Tibial artery (tissue), 4 donors: ENCODE data around the gene EXOC6.

Experiments used
- DNase-seq, 2 donors: peaks; one replicate each; pipeline ENCODE4 v3.0.0-alpha.2; 2019
- H3K27ac ChIP-seq, 2 donors: fragments of 200-600 bp; sonication (generic) in 1 of 2; 1 replicate in 1 of 2; 2 replicates in 1 of 2; pipeline ENCODE4 v1.5.1; 2018 to 2019; ENCODE audit warnings: mild to moderate bottlenecking in 1 of 2
- H3K27me3 ChIP-seq, 2 donors: fragments of 200-600 bp; sonication (generic) in 1 of 2; one replicate each; pipeline versions ENCODE4 v1.5.1 to v1.6.0; 2016 to 2019
- H3K36me3 ChIP-seq, 3 donors: fragments of 200-600 bp; sonication (generic) in 2 of 3; one replicate each; pipeline ENCODE4 v1.5.1; 2016 to 2019; ENCODE audit warnings: mild to moderate bottlenecking in 2 of 3
- H3K4me1 ChIP-seq, 4 donors: fragments of 200-600 bp; sonication (generic) in 2 of 4; 1 replicate in 3 of 4; 2 replicates in 1 of 4; pipeline ENCODE4 v1.5.1; 2016 to 2019
- H3K4me3 ChIP-seq, 2 donors: fragments of 200-600 bp; sonication (generic) in 1 of 2; 1 replicate in 1 of 2; 2 replicates in 1 of 2; pipeline ENCODE4 v1.5.1; 2018 to 2019; ENCODE audit warnings: mild to moderate bottlenecking in 2 of 2
- H3K9me3 ChIP-seq, 3 donors: fragments of 200-600 bp; sonication (generic) in 1 of 3; one replicate each; pipeline ENCODE4 v1.5.1; 2016 to 2019
- CTCF ChIP-seq, 2 experiments: fragments of 200-600 bp in 1 of 2; fragments of 450-650 bp in 1 of 2; IDR thresholded peaks; one replicate each; pipeline ENCODE4 v1.5.1; 2017 to 2019; ENCODE audit warnings: antibody characterized with exemption in 2 of 2, mild to moderate bottlenecking in 1 of 2, moderate library complexity in 1 of 2
- intact Hi-C: fragments of 100-400 bp; cut with DNase I; formaldehyde crosslinking; loops from one replicate; pipeline ENCODE4 v1.15.0; 2023; ENCODE audit warnings: low total_unique reads

Gene EXOC6

GRCh38 chr10:92809840-92810239 is 38.5 kb upstream of the EXOC6 start:
- intact Hi-C loops, result no loop called here
- Histone ChIP-seq H3K27ac (no peak overlapping the region), H3K4me1 (no peaks in the 10 kb centered on the region), H3K36me3 (no peaks in the 10 kb centered on the region), H3K27me3 (peaks cover 0 to 3% of the 10 kb centered on the region in 2 donors), H3K4me3 (no peak overlapping the region), H3K9me3 (no peaks in the 10 kb centered on the region)
- DNase-seq, result no peak
- no peak for TF ChIP-seq CTCF (IDR thresholded peaks at IDR 0.05)

- peaks cover 0 to 3% of the 10 kb centered on the region in 2 donors for H3K27me3 ChIP-seq
- no peak for TF ChIP-seq CTCF (IDR thresholded peaks at IDR 0.05)
- no peak for DNase-seq
- H3K4me3 ChIP-seq, result no peak overlapping the region
- intact Hi-C loops, result no loop called here
- no peaks in the 10 kb centered on the region for H3K4me1 ChIP-seq
- H3K9me3 ChIP-seq, result no peaks in the 10 kb centered on the region
- no peaks in the 10 kb centered on the region for H3K36me3 ChIP-seq
- H3K27ac ChIP-seq, result no peak overlapping the region
Measured at GRCh38 chr10:92810934-92811532, 37.3 kb upstream of the EXOC6 start.

DNA sequence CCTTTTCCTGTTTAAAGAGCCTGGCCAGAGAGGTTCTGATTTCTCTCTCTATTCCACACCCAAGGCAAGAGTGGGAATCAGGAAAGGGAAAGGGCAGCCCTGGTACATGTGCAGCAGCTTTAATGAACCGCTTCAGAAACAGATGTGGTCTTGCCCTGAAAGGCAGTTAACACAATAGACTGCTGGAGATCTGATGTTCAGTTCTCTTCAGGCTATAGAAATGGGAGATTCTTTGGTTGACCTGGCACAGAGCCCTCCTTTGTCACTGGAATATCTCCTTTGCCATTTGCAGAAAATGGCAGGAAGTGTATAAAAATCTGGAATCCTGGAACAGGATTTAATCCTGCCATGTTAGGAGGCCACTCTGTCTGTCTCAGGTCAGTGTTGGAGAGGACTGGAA is 36.3 kb upstream of the EXOC6 start:
- intact Hi-C loops, result no loop called here
- TF ChIP-seq CTCF (IDR thresholded peaks at IDR 0.05), result no peak
- no peak for DNase-seq
- Histone ChIP-seq H3K36me3 (no peaks in the 10 kb centered on the region), H3K4me3 (no peak overlapping the region), H3K27ac (no peak overlapping the region), H3K4me1 (no peaks in the 10 kb centered on the region), H3K27me3 (peaks cover 0 to 3% of the 10 kb centered on the region in 2 donors), H3K9me3 (no peaks in the 10 kb centered on the region)

- DNase-seq, result no peak
- intact Hi-C loops, result no loop called here
- no peak for TF ChIP-seq CTCF (IDR thresholded peaks at IDR 0.05)
Measured at GRCh38 chr10:92813979-92814378, 34.3 kb upstream of the EXOC6 start.

DNA sequence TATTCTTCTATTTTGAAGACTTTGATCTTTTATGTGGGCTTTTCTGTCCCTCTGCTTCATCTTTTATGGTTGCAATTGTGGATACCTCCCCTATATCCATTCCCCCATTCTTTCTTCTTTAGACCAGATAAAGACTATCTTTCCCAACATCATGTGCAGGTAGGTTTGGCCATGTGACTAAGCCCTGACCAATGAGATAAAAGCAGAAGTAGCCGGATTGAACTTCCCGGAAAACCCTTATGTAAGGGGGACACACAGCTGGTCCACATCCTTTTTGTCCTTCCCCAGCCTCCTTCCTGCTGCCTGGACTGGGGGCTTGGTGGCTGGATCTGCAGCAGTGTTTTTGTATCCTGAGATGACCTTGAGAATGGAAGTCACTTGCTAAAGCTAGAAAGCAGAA is 33.5 kb upstream of the EXOC6 start:
- no peaks in the 10 kb centered on the region for H3K4me1 ChIP-seq
- no peaks in the 10 kb centered on the region for H3K9me3 ChIP-seq
- no peak overlapping the region for H3K4me3 ChIP-seq
- no peak for DNase-seq
- no peak for TF ChIP-seq CTCF (IDR thresholded peaks at IDR 0.05)
- H3K36me3 ChIP-seq, result no peaks in the 10 kb centered on the region
- intact Hi-C loops, result no loop called here
- H3K27ac ChIP-seq, result no peak overlapping the region
- peaks cover 0 to 3% of the 10 kb centered on the region in 2 donors for H3K27me3 ChIP-seq

More at GRCh38 chr10:92813979-92814378, 34.3 kb upstream of the EXOC6 start:
- Histone ChIP-seq H3K27me3 (peaks cover 0 to 3% of the 10 kb centered on the region in 2 donors), H3K27ac (no peak overlapping the region), H3K9me3 (no peaks in the 10 kb centered on the region), H3K36me3 (no peaks in the 10 kb centered on the region), H3K4me3 (no peak overlapping the region), H3K4me1 (no peaks in the 10 kb centered on the region)

DNA sequence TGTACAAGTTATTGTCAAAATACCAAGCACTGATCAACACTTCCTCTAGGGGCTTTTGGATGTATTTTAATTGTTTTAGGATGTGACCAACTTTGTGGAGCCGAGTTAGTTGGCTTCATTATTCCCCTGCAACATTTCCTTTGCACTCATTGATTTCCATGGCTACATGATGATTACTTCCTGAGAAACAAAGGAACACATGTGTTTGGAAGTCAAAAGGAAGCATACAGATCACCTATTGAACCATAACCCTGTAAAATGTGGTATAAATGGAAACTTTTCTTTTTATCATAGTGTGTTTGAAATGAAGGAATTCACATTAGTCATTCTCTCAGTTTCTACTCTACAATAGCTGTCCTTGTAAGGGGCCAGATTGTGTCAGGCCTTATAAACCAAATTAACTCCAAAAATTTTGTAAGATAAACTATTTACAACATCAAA is 32.2 kb upstream of the EXOC6 start:
- no peak for TF ChIP-seq CTCF (IDR thresholded peaks at IDR 0.05)
- H3K4me3 ChIP-seq, result no peak overlapping the region
- H3K9me3 ChIP-seq, result no peaks in the 10 kb centered on the region
- intact Hi-C loops, result no loop called here
- peaks cover 0 to 3% of the 10 kb centered on the region in 2 donors for H3K27me3 ChIP-seq
- no peaks in the 10 kb centered on the region for H3K36me3 ChIP-seq
- no peak overlapping the region for H3K27ac ChIP-seq
- DNase-seq, result no peak
- no peaks in the 10 kb centered on the region for H3K4me1 ChIP-seq
